ENCODE measurements around the gene ZNF777. TPM values are rescaled to one million over a fixed set of nuclear protein-coding genes. Genes with fewer than 3 reads are reported as not detected.

ZNF777 gene
- total and polyA plus RNA-seq, 7 experiments from 2014 or later: 0.76 to 16.1 (median 14.0) TPM

Other genes with a start within 250 kb of the ZNF777 start
- gene ZNF212, start 221.4 kb downstream of the ZNF777 start, total RNA-seq: 10 to 100 TPM; 10.4 to 20.6 (median 13.3) TPM
- gene ZNF212, start 221.4 kb downstream of the ZNF777 start, polyA plus RNA-seq: 10 to 100 TPM in 1 of 2 donors, 1 to 10 TPM in 1; 5.9 to 11.4 TPM
- 10 to 100 TPM; 23.3 to 49.2 (median 36.0) TPM for gene ZNF783, start 198.9 kb downstream of the ZNF777 start, total RNA-seq
- 1 to 10 TPM; 6.2 to 9.7 TPM for gene ZNF783, start 198.9 kb downstream of the ZNF777 start, polyA plus RNA-seq
- gene ZNF746, start 36.7 kb upstream of the ZNF777 start, total RNA-seq: 10 to 100 TPM; 23.6 to 32.0 (median 24.4) TPM
- 10 to 100 TPM in 1 of 2 donors, 1 to 10 TPM in 1; 7.6 to 14.9 TPM for gene ZNF746, start 36.7 kb upstream of the ZNF777 start, polyA plus RNA-seq

All from naive thymus-derived CD4-positive, alpha-beta T cell (primary cell).